HUES64 (cell line): ENCODE data around the gene FER.

ENCODE experiments used
- H3K27ac ChIP-seq: 2 replicates; pipeline ENCODE4 v1.7.0; 2013; ENCODE audit warnings: low read depth, low read length, inconsistent platforms
- H3K27me3 ChIP-seq: 2 replicates; pipeline ENCODE4 v1.6.1; 2013; ENCODE audit warnings: mild to moderate bottlenecking, low read length; ENCODE audit not compliant: insufficient read depth
- H3K36me3 ChIP-seq: 2 replicates; pipeline ENCODE4 v1.6.1; 2013; ENCODE audit warnings: mild to moderate bottlenecking, low read length; ENCODE audit not compliant: insufficient read depth
- H3K4me1 ChIP-seq: 2 replicates; pipeline ENCODE4 v1.6.1; 2013; ENCODE audit warnings: mild to moderate bottlenecking, low read length, moderate library complexity; ENCODE audit not compliant: insufficient read depth
- H3K4me3 ChIP-seq: 2 replicates; pipeline ENCODE4 v1.5.1; 2013; ENCODE audit warnings: mild to moderate bottlenecking, low read length, moderate library complexity
- H3K9ac ChIP-seq: 2 replicates; pipeline ENCODE4 v1.6.1; 2013; ENCODE audit warnings: mild to moderate bottlenecking, low read depth, low read length
- H3K9me3 ChIP-seq: 2 replicates; pipeline ENCODE4 v1.6.1; 2013; ENCODE audit warnings: low read depth, low read length; ENCODE audit not compliant: insufficient read depth
- WGBS: fragments of 150-250, 120-280 bp; methylation state at CpG from one replicate; pipeline ENCODE4 v1.1.7; 2013; ENCODE audit warnings: missing lambda C conversion rate; 5-methylcytosine and 5-hydroxymethylcytosine counted together

The FER gene

DNA sequence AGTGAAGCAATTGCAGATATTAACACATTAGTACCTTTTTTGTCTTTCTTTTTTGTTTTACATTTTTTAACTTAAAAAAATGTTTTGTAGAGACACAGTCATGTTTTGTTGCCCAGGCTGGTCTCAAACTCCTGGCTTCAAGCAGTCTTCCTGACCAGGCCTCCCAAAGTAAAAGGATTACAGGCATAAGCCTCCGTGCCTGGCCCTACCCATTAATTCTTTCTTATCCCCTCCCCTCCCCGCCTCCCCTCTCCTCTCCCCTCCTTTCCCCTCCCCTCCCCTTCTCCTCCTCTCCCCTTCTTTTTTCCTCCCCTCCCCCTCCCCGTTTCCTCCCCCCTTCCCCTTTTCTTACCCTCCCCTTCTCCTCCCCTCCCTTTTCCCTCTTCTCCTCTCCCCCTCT lies 182.4 kb downstream of the FER start:
- no peaks in the 10 kb centered on the region for H3K36me3 ChIP-seq
- no peak overlapping the region for H3K9ac ChIP-seq
- WGBS, result no CpG with 5 or more reads among the region's 3 CpGs
- no peak overlapping the region for H3K27ac ChIP-seq
- no peaks in the 10 kb centered on the region for H3K9me3 ChIP-seq
- H3K4me1 ChIP-seq, result no peaks in the 10 kb centered on the region
- H3K27me3 ChIP-seq, result no peaks in the 10 kb centered on the region
- no peak overlapping the region for H3K4me3 ChIP-seq

DNA sequence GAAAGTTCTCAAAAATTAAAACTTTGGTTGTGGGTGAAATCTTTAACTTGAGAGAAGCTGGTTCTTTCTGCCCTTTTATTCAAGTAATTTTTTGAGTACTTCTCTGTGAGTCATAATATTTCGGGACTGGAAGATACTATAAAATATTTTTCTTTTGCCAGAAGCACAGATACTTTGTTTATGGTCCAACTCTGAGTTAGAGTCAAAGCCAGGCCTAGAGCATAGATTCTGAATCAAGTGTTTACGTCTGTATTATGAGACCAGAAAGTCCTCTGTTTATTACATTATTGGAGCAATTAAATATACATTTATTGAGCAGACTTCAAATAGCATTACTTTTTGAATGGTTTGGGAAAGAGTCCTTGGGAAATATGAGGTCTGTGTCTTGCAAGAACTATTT lies 187.9 kb downstream of the FER start:
- Histone ChIP-seq H3K4me1 (no peaks in the 10 kb centered on the region), H3K27me3 (no peaks in the 10 kb centered on the region), H3K36me3 (no peaks in the 10 kb centered on the region), H3K4me3 (no peak overlapping the region), H3K27ac (no peak overlapping the region), H3K9ac (no peak overlapping the region), H3K9me3 (no peaks in the 10 kb centered on the region)
- 100% methylated on average over 2 of the region's 2 CpGs for WGBS

DNA sequence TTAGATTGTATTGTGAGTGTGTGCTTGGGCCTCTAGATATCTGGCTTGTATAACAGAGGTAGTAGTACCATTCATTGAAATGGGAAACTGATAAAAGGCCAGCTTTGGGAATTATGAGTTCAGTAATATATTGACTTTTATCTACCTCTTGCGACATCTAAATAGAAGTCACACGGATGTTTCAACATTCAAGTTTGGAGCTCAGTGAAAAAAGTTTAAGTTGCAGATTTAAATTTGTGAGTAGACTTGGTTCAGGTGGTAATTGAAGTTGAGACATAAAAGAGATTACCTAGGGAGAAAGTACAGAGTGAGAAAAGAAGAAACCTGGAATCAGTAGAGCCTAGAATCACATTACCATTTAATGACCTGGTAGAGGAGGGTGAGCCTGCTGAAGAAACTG lies 189.5 kb downstream of the FER start:
- WGBS, result 96% methylated on average over 2 of the region's 2 CpGs
- no peak overlapping the region for H3K4me3 ChIP-seq

GRCh38 chr5:108940506-108940905 lies 192.8 kb downstream of the FER start:
- H3K9me3 ChIP-seq, result no peaks in the 10 kb centered on the region
- H3K4me1 ChIP-seq, result peaks cover 12% of the 10 kb centered on the region
- H3K4me3 ChIP-seq, result no peak overlapping the region
- H3K27me3 ChIP-seq, result no peaks in the 10 kb centered on the region
- 96% methylated on average over 2 of the region's 4 CpGs for WGBS
- no peaks in the 10 kb centered on the region for H3K36me3 ChIP-seq
- no peak overlapping the region for H3K9ac ChIP-seq
- no peak overlapping the region for H3K27ac ChIP-seq

More for the DNA sequence above, 189.5 kb downstream of the FER start:
- H3K36me3 ChIP-seq, result no peaks in the 10 kb centered on the region
- no peak overlapping the region for H3K27ac ChIP-seq
- H3K9me3 ChIP-seq, result no peaks in the 10 kb centered on the region
- no peak overlapping the region for H3K9ac ChIP-seq
- no peaks in the 10 kb centered on the region for H3K27me3 ChIP-seq
- H3K4me1 ChIP-seq, result no peaks in the 10 kb centered on the region

- WGBS, result 90% methylated on average over 2 of the region's 2 CpGs
- no peak overlapping the region for H3K9ac ChIP-seq
These were observed 194.0 kb downstream of the FER start for GRCh38 chr5:108941746-108942145.

DNA sequence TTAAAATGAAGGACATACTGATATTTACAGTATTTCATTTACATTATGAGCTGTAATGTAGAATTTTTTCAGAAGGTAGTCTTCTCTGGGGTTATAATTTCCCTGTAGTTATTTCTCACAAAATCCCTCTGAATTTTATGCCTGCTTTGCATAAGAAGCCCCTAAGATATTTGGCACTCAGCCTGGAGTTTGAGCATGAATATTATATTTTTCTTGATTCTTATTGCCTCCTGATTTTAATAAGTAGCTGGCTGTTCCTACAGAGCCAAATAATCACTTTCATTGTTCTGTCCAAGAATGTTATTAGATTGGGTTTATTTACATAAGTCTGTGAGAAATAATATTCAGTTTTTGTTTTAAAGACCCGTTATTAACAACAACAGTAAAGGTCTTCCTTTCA lies 195.0 kb downstream of the FER start:
- Histone ChIP-seq H3K27ac (no peak overlapping the region), H3K4me1 (peaks cover 31% of the 10 kb centered on the region), H3K9me3 (no peaks in the 10 kb centered on the region), H3K4me3 (no peak overlapping the region), H3K9ac (no peak overlapping the region), H3K27me3 (no peaks in the 10 kb centered on the region), H3K36me3 (no peaks in the 10 kb centered on the region)
- 94% methylated on average over 1 of the region's 1 CpG for WGBS

More at GRCh38 chr5:108941746-108942145, 194.0 kb downstream of the FER start:
- H3K4me3 ChIP-seq, result no peak overlapping the region
- H3K4me1 ChIP-seq, result peaks cover 22% of the 10 kb centered on the region
- H3K27ac ChIP-seq, result no peak overlapping the region
- H3K9me3 ChIP-seq, result no peaks in the 10 kb centered on the region
- no peaks in the 10 kb centered on the region for H3K27me3 ChIP-seq
- no peaks in the 10 kb centered on the region for H3K36me3 ChIP-seq

DNA sequence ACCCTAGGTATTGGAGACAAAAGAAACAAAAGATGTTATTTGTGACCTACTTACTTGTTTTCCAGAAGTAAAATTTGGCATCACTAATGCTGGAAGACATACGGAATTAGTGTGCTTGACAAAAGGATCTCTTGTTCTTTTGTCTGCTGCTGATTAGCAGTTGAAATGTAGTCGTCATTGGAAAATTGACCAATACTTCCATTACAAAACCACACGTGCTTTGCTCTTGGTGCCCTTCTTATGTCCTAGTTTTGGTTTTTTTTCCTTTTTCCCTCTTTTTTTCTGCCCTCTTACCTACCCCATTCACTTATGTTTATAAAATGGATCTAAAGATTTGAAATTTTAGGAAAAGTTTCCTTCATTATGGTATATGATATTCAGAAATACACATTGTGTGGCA lies 197.4 kb downstream of the FER start:
- Histone ChIP-seq H3K36me3 (no peaks in the 10 kb centered on the region), H3K9me3 (no peaks in the 10 kb centered on the region), H3K9ac (no peak overlapping the region), H3K4me3 (no peak overlapping the region), H3K27me3 (no peaks in the 10 kb centered on the region), H3K4me1 (peaks cover 40% of the 10 kb centered on the region), H3K27ac (peak overlapping the region; percentile 74; the same call in 1 of the 2 replicates)
- 35% methylated on average over 3 of the region's 3 CpGs for WGBS

DNA sequence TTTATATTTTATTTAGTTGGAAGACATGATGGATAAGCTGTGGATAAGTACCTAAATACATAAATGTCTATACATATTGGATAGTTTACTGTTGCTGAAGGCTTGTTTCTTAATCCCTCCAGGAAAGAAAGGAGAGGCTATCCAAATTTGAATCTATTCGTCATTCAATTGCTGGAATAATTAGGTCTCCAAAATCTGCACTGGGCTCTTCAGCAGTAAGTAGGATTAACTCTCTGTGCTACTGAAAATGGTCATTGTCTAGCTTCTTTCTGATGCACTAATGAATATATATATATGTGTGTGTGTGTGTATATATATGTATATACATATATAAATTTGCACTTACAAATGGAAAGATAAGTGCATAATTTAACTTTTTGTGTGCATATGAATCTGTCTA lies 198.3 kb downstream of the FER start:
- no peak overlapping the region for H3K9ac ChIP-seq
- 100% methylated on average over 1 of the region's 1 CpG for WGBS
- H3K36me3 ChIP-seq, result no peaks in the 10 kb centered on the region
- H3K4me3 ChIP-seq, result no peak overlapping the region
- H3K9me3 ChIP-seq, result no peaks in the 10 kb centered on the region
- H3K4me1 ChIP-seq, result peaks cover 40% of the 10 kb centered on the region
- H3K27ac ChIP-seq, result no peak overlapping the region; the same call in 1 of the 2 replicates
- H3K27me3 ChIP-seq, result no peaks in the 10 kb centered on the region

DNA sequence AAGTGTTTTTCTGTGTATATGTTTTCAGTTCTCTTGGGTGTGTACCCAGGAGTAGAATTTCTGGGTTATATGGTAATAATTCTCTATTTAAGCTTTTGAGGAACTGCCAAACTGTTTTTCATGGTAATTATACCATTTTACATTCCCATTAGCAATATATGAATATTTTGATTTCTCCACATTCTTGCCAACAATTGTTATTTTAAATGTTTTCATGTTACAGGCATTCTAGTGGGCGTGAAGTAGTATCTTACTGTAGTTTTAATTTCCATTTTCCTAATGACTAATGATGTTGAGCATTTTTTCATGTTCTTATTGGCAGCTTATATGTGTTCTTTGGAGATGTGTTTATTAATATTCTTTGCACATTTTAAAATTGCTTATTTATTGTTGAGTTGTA lies 199.5 kb downstream of the FER start:
- Histone ChIP-seq H3K9ac (no peak overlapping the region), H3K36me3 (no peaks in the 10 kb centered on the region), H3K4me1 (peaks cover 40% of the 10 kb centered on the region), H3K27ac (no peak overlapping the region), H3K4me3 (no peak overlapping the region), H3K9me3 (no peaks in the 10 kb centered on the region), H3K27me3 (no peaks in the 10 kb centered on the region)
- WGBS, result no CpG with 5 or more reads among the region's 1 CpG

DNA sequence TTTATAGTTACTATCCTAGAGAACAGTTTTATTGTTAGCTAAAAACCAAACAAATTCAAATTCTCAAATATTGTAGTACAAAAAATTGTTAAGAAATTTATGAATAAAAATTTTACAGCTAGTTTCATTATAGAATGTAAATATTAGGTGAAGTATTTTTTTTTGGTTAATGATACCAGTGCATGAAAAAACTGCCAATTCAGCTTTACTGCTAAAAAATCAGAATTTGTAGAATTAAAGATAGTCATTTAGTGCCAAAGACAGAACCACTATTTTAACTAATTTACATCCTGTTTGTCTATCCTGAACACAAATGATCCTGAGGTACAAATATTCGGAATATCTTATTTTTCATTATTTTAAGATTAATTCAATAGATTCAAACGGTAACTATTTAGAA lies 202.6 kb downstream of the FER start:
- Histone ChIP-seq H3K36me3 (no peaks in the 10 kb centered on the region), H3K9me3 (no peaks in the 10 kb centered on the region), H3K4me3 (no peak overlapping the region), H3K27ac (no peak overlapping the region), H3K9ac (no peak overlapping the region), H3K4me1 (peaks cover 34% of the 10 kb centered on the region), H3K27me3 (no peaks in the 10 kb centered on the region)
- WGBS, result no CpG with 5 or more reads among the region's 2 CpGs

DNA sequence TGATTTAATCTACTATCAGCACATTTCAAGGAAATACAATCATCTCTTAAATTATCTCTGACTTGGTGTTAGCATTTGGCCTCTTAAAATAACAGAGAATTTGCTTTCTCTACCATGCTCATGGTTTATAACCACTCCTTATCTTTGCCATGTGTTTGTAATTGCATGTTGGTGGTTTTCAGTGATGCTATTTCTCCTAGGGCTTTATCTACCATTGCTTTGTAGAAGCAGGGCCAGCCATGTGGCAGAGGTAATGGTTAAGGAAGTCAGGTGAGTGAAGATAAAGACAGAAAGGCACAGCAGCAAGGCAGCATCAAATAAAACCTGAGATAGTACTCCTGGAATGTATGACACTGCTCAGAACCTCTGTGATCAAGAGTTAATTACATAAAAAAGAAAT lies 206.2 kb downstream of the FER start:
- no peak overlapping the region for H3K9ac ChIP-seq
- peaks cover 7% of the 10 kb centered on the region for H3K4me1 ChIP-seq
- no peaks in the 10 kb centered on the region for H3K27me3 ChIP-seq
- no peak overlapping the region for H3K4me3 ChIP-seq
- H3K36me3 ChIP-seq, result no peaks in the 10 kb centered on the region
- H3K9me3 ChIP-seq, result no peaks in the 10 kb centered on the region
- H3K27ac ChIP-seq, result no peak overlapping the region; the same call in 1 of the 2 replicates

GRCh38 chr5:108957333-108957732 lies 209.6 kb downstream of the FER start:
- no peak overlapping the region for H3K27ac ChIP-seq
- H3K4me3 ChIP-seq, result no peak overlapping the region
- H3K9me3 ChIP-seq, result no peaks in the 10 kb centered on the region
- peaks cover 4% of the 10 kb centered on the region for H3K4me1 ChIP-seq
- no peak overlapping the region for H3K9ac ChIP-seq
- H3K36me3 ChIP-seq, result no peaks in the 10 kb centered on the region
- H3K27me3 ChIP-seq, result no peaks in the 10 kb centered on the region
